ENCODE results near the gene LRRC28.

The LRRC28 gene

DNA sequence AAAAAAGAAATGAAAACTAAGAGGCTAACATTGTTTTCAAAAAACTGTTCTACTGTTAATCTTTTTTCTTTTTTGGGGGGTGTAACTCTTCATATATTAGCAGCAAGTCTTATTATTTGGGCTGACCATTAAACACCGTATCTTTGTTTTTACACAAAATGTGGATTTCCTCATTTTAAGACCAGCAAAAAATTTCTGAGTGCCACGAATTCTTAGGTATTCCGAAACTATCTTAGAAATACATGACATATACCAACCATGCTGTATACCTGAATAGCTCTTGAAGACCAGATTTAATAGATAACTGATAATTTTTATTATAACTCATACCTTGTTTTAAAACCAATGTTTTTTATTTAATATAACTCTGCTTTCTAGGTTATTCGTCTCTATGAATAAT lies 1.3 kb upstream of the LRRC28 start:
- no peak for DNase-seq (ENCODE audit: low read depth)

DNA sequence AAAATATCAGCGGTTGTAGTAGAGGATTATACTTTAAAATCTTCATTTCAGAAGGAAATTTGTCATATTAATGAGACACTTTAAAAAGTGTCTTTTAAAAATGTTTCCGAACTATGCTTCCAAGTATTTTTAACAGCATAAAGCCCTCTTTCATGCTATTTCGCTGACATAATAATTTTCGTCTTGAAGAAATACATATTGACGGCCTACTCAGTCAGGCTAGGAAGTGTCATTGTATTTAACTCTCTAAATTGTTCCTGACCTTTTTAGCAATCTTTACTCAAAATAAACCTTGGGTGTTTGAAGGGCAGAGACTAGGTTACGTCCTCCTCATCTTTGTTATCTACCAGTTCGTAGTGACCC lies 806 bp upstream of the LRRC28 start:
- no peak for DNase-seq (ENCODE audit: low read depth)

GRCh38 chr15:99252326-99252725 lies 1.0 kb downstream of the LRRC28 start:
- DNase-seq (ENCODE audit: low read depth), result no peak

- no peak for DNase-seq (ENCODE audit: low read depth)
These were observed 2.3 kb downstream of the LRRC28 start for GRCh38 chr15:99253381-99254090.

- no peak for DNase-seq (ENCODE audit: low read depth)
These were observed 5.9 kb downstream of the LRRC28 start for GRCh38 chr15:99257107-99257750.

DNA sequence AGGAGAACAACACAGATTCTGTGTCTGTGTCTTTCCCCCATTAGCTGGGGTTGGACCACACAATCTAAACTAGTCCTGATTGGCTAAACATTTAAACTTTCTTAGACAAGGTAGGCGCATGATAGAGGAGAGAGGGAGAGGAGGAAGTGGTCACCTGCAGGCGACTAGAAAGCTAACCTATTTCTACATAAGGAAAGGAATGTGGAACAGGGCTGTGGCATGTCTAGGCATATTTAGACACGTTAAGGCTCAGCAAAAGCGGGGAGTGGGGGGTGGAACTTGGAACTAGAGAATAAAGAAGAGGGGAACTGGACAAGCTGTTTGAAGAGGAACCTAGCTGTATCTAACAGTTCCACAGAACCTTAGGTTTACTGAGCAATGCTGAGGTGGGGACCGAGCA lies 12.8 kb downstream of the LRRC28 start:
- no peak for DNase-seq (ENCODE audit: low read depth)

DNA sequence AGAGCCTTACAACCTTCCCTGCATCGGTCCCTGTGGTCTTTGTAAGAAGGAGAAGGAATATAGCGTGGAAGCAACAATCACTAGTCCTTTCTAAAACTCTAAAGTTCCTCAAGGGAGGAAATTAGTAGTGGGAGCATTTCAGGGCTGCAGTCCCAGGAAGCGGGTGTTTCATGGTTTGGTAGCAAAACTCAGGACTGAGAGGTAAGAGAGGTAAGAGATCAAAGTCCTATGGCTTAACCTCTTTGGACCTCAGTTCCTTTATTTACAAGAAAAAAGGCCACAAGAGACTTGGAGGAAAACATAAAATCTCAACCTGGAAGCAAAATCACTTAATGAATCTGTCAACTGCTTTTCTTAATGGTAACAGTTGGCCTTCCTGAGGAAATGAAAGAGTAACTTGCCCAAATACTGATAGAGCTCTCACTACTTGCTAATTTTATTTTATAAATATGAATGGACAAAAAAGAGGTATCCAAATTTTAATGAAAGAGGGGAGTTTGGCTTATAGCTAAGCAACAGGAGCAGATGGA lies 14.3 kb downstream of the LRRC28 start:
- DNase-seq (ENCODE audit: low read depth), result no peak

DNA sequence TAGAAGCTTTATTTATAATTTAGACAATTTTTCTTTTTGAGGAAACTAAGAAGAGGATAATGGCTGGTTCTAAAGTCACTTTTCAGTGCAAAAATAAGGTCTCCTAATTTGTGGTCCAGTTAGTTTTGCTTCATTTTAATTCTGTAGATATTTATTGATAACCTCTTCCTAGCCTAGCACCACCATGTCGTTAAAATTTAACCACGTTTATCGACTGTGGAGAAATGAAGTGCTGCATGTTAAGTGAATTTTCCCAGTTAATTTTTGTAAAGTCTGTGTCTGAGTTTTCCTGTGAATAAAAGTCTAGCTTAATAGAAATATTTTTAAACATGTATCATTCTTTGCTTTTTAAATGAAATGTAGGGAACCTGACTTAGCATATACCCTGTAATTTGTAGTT lies 16.7 kb downstream of the LRRC28 start:
- DNase-seq (ENCODE audit: low read depth), result no peak

DNA sequence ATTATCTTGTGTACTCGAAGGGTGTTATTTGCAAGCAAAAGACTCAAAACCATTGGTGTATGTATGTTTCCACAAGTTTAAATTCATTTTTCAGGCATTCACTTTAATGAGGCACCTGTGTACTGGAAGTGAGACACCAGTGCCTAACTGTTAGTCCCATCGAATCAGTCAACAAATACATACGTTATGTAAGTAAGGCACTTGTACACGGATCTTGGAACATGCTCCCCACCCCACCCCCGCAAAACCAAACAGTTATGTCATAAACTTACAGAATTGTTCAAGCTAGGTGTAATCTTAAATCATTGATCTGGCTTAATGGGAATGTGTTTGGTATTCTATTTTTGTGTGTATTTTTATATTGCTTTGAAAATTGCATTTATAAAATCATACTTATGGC lies 17.1 kb downstream of the LRRC28 start:
- DNase-seq (ENCODE audit: low read depth), result no peak

- no peak for DNase-seq (ENCODE audit: low read depth)
These were observed 22.5 kb downstream of the LRRC28 start for GRCh38 chr15:99273801-99274200.

GRCh38 chr15:99275061-99275460 lies 23.8 kb downstream of the LRRC28 start:
- no peak for DNase-seq (ENCODE audit: low read depth)

GRCh38 chr15:99275525-99276128 lies 24.3 kb downstream of the LRRC28 start:
- no peak for DNase-seq (ENCODE audit: low read depth)

DNA sequence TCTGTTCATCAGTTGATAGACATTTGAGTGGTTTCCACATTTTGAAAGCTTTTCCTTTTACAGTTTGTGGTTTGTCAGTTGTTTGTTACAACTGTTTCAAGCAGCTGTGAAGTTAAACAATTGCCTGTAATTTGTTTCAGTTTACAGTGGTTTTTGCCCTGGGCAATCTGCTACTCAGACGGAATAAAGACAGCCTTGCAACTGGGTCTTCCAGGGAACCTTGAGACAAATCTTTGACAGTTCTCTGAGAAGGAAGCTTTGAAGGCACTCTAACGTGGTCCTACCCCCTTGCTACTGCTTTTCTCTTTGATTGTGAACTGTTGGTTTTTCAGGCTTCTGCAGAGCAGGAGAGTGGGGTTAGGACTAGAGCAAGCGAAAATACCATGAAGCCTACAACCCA lies 28.0 kb downstream of the LRRC28 start:
- no peak for DNase-seq (ENCODE audit: low read depth)

- no peak for DNase-seq (ENCODE audit: low read depth)
These were observed 28.5 kb downstream of the LRRC28 start for GRCh38 chr15:99279827-99280226.

DNA sequence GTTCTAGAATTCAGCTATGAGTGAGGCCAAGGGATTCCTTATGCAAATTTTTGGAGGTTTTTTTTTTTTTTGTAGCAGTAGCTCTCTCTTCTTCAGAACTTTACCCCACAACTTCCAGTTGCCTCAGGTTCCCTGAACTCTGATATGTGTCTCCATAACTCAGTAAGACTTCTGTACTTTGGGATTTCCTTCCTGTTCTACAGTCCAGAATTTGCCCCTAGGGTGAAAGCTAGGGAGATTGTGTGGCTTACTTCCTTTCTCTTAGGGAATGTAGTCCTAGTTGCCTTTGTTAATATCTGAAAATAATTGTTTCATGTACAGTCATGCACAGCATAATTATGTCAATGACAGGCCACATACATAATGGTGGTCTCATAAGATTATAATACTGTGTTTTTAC lies 30.8 kb downstream of the LRRC28 start:
- DNase-seq (ENCODE audit: low read depth), result no peak

DNA sequence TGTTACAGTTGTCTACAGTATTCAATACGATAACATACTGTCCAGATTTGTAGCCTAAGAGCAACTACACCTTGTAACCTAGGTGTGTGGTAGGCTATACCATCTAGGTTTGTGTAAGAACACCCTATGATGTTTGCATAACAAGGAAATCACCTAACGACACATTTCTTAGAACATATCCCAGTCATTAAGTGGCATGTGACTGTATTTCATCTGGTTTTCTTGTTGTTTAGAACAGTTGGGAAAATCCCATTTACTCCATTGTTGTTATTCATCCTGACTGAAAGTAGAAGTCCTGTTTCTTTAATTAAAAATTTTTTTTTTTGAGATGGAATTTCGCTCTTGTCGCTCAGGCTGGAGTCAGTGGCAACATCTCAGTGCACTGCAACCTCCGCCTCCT lies 31.3 kb downstream of the LRRC28 start:
- DNase-seq (ENCODE audit: low read depth), result no peak

GRCh38 chr15:99283717-99284116 lies 32.4 kb downstream of the LRRC28 start:
- no peak for DNase-seq (ENCODE audit: low read depth)

DNA sequence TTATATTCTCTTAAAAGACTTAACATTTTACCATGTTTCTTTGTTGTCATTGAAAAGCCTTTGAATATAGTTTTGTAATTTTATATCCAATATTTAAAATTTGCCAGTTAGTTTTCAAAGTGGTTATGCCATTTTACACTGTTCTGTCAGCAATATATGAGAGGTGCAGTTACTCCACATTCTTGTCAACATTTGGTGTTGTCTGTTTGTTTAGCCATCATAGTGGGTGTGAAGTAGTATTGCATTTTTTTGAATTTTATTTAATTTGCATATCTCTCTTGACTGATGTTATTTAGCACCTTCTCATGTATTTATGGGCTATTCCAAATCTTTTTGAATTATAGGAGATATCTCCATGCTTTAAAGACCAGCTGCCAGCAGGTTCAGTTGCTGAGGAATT lies 40.4 kb downstream of the LRRC28 start:
- DNase-seq (ENCODE audit: low read depth), result no peak

GRCh38 chr15:99295840-99296239 lies 44.6 kb downstream of the LRRC28 start:
- no peak for DNase-seq (ENCODE audit: low read depth)

DNA sequence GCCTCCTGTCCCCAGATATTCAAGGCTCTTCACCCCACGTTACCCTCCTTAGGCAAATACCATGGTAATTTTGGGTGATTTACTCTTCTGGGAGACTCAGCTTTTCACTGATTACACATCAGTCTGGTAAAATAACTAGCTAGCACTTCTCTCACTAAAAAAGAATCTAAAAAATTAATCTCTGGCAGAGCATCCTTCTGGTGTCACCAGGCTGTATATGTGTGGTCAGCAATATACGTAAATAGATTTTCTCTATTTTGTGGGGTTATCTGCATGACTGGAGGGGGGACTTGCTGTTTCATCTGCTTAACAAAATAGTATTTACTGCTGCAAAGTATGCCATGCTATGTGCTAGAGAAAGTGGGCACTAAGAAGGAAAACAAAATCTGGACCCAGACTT lies 45.1 kb downstream of the LRRC28 start:
- no peak for DNase-seq (ENCODE audit: low read depth)

DNA sequence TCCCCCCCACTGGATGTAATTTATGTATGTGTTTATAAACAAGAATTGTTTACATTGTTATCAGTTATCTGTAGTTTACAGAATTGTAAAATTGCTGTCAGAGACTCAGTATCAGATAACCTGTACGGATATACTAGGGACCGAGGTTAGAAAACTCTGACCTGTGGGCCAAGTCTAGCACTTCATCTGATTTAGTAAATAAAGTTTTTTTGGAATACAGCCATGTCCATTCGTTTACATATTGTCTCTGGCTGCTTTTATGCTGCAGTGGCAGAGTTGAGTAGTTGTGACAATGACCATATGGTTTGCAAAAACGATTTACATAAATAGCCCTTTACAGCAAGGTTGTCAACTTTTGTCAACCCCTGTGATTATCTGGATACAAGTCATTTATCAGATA lies 52.6 kb downstream of the LRRC28 start:
- no peak for DNase-seq (ENCODE audit: low read depth)

GRCh38 chr15:99305761-99306505 lies 54.7 kb downstream of the LRRC28 start:
- no peak for DNase-seq (ENCODE audit: low read depth)
